Measurements from ENCODE around the gene ESYT1.
"Not testable (repeated sequence)": the region's sequence is repeated elsewhere in the genome, so short reads cannot be mapped to it uniquely, and the experiment has no call there.

The ESYT1 gene

DNA sequence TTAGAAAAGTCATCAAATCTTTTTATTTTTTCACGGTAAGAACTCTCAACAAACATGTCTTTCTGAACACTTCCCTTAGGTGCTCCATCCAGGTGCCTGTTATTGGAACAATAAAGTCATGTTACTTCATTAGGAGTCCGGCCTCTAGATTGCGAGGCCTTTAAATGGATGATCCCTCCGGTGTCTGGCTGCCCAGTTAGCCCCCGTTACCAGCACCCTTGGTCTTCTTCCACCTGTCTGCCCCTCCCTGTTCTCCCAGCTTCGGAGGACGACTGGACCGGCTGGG, 24.3 kb upstream of the ESYT1 start:
- DNase-seq (ENCODE audit: low spot score), result no peak

DNA sequence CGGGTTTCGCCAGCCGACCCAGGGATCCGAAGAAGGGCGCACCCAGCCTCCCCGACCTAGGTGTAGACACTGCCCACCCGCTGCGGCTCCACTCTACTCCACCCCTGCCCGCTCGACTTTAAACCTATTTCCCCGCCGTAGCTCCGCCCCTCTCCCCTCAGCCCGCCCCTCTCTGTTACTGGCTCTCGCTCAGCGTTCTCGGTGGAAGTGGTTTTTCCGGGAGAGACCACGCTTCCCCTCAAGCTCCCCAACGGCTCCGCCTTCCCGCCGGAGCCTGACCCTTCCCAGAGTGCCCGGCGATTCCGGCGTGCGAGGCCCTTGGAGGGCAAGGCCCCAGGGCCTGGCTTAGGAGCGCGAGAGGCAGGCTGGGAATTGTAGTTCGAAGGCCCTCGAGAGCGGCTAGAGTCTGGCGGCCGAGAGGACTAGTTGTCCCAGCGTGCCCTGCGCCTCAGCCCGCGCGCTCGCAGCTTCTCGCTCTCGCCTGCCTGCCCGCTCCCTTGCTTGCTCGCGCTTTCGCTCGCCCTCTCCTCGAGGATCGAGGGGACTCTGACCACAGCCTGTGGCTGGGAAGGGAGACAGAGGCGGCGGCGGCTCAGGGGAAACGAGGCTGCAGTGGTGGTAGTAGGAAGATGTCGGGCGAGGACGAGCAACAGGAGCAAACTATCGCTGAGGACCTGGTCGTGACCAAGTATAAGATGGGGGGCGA, 23.8 kb upstream of the ESYT1 start, which contains the start of gene PA2G4:
TSS of gene PA2G4 (plus strand) at position 451 of the 706 bp plus-strand sequence. CDS start at position 630, 179 bp downstream.
- DNase-seq (ENCODE audit: low spot score), result peak; percentile 96

DNA sequence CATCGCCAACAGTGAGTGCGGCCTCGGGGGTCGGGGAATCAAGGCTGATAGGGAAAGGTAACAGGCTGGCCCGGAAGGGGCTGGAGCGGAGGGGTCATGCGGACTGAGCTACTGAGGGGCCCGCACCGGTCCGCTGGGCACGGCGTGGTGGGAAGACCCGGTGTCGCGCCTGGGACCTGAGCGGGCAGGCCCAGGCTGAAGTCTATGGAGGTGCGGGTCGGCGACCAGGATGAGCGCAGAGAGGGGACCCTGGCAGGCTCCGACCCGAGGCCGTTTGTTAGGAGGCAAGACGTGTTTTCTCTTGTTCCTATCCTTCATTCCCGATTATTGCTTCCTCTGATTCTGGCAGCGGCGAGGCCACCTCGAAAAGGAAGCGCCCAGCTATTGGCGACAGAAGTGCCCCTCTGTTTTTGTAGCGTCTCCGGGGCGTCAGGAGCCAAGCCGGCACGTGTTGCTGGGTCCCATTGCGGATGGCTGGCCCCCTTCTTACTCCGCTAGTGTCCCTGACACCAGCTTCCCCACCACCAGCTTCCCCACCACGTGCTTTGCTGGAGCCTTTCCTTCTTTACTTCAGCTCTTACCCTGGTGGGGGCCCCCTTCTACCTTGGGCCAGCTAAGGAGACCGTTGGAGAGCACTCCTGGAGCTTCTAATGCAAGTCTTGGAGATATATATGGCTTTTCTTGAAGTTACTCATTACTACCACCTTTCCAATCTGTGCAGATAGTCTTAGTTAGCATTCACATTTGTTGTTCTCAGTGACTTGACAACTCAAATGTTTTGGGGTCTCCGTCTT, 23.1 kb upstream of the ESYT1 start:
- peak; percentile 60 for DNase-seq (ENCODE audit: low spot score)

DNA sequence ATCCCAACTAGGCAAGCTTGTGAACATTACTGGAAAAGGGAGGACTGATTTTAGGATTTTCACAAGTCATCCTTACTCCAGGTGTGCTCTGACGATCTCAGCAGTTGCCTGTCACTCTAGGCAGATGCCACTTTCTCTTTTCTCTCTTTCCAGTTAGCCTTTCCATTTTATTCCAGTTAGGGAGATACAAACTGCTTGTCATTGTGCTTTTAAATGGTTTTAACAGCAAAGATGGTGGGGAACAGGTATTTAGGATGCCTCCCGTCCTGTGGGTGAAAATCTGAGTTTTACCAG, 22.5 kb upstream of the ESYT1 start:
- no peak for DNase-seq (ENCODE audit: low spot score)

DNA sequence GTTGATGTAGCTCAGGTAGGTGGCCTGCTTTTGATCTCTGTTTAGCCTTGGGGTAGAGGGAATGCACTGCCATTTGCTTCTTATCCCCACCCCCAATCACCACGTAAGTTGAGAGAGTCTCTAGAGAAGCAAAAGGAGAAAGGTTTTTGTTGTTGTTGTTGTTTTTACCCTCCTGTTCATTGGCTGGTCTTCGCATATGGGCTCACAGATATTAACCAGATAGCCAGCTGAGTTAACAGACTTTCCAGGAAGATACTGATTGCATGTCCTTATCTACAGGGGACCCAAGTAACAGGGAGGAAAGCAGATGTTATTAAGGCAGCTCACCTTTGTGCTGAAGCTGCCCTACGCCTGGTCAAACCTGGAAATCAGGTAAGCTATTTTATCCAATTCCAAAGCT, 20.8 kb upstream of the ESYT1 start:
- DNase-seq (ENCODE audit: low spot score), result no peak

DNA sequence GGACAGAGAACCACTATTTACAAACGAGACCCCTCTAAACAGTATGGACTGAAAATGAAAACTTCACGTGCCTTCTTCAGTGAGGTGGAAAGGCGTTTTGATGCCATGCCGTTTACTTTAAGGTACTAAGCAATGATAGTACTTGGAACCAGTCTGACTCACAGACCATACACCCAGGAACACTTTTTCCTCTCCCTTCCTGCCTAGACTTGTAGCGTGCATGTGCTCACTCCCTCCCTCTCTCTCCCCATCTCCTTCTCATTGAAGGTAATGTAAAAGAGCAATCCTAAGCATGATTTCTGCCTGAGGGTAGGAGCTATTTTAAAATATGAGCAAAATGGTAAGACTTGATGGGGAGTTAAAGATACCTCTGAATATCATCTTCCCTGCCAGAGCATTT, 17.5 kb upstream of the ESYT1 start:
- no peak for DNase-seq (ENCODE audit: low spot score)

DNA sequence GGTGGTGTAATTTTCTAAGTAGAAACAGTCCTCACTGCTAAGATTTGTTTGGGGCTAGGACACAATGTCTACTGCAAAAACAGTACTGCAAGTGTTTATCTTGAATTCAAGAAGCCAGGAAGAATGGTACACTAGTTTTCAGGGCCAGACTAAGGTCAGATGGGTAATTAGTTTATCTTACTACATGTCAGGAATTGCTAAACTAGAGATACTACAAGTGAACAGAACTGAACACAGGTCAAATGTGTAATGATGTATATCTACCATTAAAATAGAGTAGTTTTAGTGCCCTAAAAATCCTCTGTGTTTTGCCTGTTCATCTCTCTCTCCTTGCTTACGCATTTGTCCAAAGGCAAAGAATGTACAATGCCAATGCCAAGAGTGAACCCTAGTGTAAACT, 14.0 kb upstream of the ESYT1 start:
- DNase-seq (ENCODE audit: low spot score), result no peak

DNA sequence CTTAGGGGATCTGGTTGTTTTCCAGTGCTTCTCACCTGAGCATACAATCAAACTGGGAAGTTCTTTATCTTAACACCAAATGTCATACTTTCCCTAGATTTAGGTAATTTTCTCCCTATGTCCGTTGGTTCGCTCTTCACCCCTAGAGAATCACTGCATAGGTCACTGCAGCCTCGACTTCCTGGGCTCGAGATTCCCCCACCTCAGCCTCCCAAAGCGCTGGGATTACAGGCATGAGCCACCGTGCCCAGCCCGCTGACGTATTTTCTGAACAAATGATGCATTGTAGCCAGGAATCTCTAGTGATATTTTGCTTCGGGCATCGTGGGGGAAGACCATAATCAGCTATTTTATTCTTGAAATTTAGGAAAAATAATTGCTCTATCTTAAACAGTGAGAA, 12.7 kb upstream of the ESYT1 start:
- no peak for DNase-seq (ENCODE audit: low spot score)

DNA sequence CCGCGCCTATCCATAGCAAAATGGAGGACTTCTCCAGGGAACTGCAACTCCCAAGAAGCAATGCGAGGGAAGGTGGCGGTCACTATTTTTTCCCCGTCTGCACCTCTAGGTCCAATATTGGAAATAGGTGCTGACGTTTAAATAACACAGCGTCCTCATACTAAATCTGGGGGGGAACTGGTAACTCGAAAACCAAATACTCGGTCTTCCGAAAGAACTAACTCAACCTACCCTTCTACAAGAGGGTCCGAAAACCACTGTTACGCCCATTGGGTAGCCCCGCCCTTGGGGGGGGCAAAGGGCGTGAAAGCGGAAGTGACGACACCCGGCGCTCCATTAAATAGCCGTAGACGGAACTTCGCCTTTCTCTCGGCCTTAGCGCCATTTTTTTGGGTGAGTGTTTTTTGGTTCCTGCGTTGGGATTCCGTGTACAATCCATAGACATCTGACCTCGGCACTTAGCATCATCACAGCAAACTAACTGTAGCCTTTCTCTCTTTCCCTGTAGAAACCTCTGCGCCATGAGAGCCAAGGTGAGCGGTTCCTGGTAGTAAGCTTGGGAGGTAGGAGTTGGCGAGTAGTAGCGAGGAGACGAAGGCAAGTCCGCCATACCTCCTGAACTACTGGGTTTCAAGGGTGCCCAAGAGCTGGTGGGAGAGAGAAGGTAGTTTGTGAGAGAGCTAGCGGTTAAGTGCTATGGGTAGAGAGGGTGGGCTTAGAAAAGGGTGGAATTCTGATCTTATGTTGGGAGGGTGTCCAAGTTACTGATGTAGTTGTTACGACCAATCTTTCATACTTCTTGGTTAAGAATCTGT, 11.6 kb upstream of the ESYT1 start, which contains the start of gene RPL41:
TSS of gene RPL41 (plus strand) at position 367 of the 815 bp plus-strand sequence.
- DNase-seq (ENCODE audit: low spot score), result peak; percentile 84

DNA sequence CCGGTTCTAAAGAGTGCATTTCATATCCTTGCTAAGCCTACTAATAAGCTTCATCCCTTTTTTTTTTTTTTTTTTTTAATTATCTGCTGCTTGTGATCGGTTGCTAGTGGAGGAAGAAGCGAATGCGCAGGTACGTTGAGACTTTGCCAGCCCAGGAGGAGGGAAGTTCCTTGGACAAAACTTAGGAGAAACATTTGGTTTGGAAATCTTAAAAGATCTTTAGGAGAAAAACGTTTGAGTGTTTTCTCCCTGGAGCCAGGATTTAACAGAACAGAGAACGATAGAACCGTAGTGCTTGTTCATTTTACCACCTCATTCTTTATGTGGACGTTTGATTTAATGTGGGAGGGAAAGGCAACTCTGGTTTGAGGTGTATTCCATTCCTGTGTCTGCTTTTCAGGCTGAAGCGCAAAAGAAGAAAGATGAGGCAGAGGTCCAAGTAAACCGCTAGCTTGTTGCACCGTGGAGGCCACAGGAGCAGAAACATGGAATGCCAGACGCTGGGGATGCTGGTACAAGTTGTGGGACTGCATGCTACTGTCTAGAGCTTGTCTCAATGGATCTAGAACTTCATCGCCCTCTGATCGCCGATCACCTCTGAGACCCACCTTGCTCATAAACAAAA, 10.9 kb upstream of the ESYT1 start:
- DNase-seq (ENCODE audit: low spot score), result not testable (repeated sequence)

DNA sequence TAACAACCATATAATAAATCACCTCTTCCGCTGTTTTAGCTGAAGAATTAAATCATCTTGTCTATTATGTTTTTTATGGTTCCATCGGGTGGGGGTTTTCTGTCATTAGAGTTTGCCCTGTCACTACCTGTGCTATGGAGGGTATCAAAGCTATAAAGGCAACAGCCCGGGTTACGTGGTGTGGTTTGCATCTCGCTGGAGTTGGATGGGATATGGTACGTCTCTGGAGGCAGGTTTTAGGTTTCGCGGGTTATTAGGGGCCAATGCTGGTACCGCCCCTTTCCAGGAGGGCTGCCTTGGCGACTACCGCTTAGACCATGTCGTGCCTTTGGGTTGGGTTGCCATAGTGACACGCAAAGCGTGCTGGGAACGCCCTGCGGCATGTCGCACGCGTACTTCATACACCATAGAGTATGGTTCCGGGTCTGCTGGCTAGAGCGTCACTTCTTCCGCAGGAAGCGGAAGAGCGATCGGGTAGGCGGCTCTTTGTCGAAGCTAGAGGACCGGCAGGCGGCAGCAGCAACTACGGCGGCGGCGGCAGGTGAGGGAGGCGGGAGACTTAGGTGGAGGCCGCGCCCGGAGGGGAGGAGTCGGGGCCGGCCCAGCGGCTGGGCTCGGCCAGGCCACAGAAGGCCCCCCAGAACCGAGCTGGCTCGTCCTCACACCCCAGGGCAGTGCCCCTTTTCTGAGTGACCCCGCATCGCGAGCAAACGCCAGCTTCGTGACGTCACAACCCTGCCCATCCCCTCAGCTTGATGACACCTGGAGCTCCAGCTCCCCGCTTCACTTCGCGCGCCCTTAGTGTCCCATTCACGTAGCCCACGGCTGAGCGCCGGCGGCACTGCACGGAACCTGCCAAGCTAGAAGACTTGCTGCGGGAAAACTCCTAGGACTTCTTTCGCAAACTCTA, 10.0 kb upstream of the ESYT1 start, which contains the start of gene ZC3H10:
TSS of gene ZC3H10 (plus strand) at position 489 of the 910 bp plus-strand sequence. CDS start 2,297 bp downstream, outside the sequence.
- DNase-seq (ENCODE audit: low spot score), result peak; percentile 92

DNA sequence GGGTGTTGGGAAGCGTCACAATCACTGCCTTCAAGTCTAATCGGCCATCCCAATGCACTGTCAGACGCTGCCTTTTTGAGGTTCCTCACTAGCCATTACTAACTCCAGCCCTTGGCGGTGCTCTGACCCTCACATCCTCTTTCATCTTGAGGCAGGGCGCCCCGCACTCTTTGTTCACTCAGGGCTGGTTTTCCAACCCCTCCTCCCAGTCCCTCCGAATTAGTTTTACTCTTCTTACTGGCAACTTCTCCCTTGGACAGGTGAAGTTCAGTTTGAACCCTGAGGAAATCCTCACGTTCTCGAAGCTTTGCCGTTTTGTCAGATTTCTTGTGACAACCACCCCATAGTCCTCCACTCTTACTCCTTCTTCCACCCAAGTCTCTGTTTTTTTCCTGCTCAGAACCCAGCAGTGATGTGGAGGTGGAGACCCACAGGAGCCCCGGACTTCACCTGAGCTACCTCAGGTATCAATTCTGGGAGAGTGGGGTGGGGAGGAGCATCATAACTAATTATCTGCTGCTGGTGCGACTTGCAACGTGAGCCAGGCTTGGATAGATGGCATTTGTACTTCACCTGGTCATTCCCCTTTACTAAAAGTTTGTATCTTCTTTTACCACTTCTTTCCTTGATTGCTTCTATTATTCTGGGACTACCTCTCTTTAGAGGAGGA, 9.2 kb upstream of the ESYT1 start:
- DNase-seq (ENCODE audit: low spot score), result no peak

DNA sequence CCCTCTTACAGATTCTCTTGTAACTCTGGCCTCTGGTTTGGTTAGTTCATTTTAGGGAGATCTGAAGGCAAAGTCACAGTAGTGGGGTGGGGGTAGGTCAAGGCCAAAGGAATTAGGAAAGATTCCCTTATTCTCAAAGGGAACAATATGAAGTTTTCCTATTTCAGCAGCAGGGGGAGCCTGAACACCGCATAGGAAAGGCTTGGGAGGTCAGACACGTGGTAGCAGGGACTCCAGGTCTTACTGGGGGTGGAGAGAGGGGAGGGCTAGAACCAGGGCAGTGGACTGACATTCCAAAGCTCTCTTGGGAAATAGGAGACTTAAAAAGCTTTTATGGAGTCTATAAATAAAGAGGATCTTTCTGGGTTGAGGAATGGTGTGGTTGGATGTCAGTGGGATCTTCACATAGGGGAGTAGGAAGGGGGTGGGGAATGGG, 8.7 kb upstream of the ESYT1 start:
- DNase-seq (ENCODE audit: low spot score), result peak; percentile 78

DNA sequence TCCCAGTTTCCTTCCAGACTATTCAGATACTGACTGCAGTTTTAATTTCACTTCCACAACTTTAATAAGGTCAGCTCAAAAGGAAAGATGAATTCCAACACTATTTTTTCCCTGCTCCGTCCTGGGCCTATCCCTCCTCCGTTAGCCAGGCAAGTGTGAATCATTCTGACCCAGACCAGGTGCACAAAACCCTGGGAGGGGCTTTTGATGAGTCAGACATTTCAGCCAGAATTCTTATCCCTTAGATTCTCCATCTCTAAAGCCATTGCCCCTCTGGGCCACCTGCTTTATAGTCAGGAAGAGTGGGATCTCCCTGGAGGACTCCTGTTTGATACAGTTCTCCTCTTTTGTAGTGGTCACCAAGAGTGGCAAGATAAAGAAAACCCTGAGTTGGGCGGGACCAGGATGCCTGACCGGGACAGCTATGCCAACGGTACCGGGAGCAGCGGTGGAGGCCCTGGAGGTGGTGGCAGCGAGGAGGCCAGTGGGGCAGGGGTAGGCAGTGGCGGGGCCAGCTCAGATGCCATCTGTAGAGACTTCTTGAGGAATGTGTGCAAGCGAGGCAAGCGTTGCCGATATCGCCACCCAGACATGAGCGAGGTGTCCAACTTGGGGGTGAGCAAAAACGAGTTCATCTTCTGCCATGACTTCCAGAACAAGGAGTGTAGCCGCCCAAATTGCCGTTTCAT, 7.8 kb upstream of the ESYT1 start:
- DNase-seq (ENCODE audit: low spot score), result no peak

DNA sequence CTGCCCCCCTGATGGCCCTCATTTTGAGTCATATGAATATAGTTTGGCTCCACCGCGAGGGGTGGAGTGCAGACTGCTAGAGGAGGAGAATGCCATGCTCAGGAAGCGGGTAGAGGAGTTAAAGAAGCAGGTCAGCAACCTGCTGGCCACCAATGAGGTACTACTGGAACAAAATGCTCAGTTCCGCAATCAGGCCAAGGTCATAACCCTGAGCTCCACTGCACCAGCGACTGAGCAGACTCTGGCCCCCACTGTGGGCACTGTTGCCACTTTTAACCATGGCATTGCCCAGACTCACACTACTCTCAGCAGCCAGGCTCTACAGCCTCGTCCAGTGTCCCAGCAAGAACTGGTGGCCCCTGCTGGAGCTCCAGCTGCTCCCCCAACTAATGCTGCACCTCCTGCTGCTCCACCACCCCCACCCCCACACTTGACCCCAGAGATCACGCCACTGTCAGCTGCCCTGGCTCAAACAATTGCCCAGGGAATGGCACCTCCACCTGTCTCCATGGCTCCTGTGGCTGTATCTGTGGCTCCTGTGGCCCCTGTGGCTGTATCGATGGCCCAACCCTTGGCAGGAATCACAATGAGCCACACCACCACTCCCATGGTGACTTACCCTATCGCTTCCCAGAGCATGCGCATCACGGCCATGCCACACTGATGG, 6.7 kb upstream of the ESYT1 start:
- no peak for DNase-seq (ENCODE audit: low spot score)

DNA sequence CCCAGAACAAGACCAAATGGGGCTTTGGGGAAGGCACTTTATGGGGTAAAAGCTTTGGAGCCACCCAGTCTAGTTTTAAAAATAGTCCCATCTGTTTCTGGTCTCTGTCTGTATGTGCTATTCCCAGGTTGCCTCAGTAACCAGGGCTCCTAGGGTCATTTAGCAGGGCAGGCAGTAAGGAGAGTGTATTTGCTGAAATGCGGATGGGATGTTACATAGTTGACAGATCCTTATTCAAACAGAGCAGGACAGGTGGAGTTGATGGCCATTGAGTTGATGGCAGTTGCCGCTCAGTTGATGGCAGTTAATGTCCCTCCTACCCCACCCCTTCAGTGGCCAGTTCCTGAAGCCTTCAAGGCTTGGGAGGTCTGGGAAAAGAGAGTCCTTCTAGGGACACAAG, 5.4 kb upstream of the ESYT1 start:
- DNase-seq (ENCODE audit: low spot score), result no peak

DNA sequence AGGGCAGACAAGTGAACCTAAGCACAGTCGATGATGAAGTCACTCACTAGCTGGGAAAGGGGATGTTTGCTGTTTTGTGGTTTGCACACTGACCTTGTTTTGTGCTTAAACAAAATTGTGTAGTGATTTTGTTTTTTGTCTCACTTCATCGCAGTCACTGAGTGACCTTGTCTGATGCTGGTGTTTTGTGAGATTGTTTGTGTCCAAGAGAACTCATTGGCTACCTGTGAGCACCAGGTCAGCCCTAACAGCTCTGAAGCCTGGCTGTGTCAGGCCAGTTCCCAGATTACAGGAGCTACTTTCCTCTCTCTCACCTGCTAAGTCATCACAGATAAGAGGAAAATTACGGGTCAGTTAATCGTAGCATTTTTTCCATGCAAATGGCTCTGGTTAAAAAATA, 3.9 kb upstream of the ESYT1 start:
- no peak for DNase-seq (ENCODE audit: low spot score)

DNA sequence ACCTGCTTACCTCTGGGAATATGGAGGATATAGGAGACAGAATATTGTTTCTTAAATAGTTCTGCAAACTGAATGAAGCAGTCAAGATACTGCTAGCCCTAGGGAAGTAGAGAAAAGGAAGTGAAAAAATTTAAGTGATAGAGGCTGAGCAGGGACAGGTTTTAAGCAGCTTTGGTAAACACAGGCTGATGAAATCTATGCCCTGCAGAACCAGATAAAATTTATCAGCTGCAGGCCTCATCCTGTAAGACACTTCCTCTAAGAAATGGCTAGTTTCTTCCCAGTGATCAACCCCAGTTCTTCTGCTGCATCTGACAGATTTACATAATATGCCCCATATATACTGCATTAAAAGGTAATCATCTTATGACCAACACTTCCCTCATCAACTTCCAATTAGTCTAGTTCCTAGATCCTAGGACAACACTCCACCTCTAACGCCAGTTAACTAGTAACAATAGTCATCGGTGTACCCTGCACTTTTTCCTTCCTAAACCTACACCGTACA, 1.3 kb upstream of the ESYT1 start:
- DNase-seq (ENCODE audit: low spot score), result no peak

DNA sequence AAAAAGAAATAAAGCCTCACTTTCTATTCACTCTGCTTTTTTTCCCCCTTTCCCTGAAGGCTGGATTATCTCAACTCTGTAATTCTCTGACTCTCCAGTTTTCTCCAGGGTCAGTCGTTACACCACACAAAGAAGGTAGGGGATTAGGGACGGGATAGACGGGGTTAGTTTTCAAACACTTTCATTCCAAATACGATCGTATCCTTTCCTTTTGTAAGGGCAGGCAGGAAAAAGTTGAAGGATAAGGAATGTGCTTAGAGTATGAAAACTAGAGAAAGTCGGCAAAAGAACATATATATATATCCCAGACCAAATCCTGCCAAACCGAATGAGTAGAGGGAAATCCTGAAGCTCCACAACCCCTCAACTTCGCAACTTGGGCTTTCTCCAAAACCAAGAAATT, 581 bp upstream of the ESYT1 start:
- no peak for DNase-seq (ENCODE audit: low spot score)
